HuH-7.5 (cell line): ENCODE results near the gene EAPP.
"Not testable (repeated sequence)": the region's sequence is repeated elsewhere in the genome, so short reads cannot be mapped to it uniquely, and the experiment has no call there.

ENCODE experiments used
- DNase-seq: peaks from one replicate; pipeline ENCODE4 v3.0.0; 2011; ENCODE audit warnings: low spot score

The EAPP gene

GRCh38 chr14:34482463-34482862 lies 57.0 kb downstream of the EAPP start:
- DNase-seq, result no peak

- no peak for DNase-seq
Observed at GRCh38 chr14:34479694-34480093, 59.8 kb downstream of the EAPP start.

- no peak for DNase-seq
Observed at GRCh38 chr14:34478261-34478660, 61.2 kb downstream of the EAPP start.

- DNase-seq, result not testable (repeated sequence)
Observed at GRCh38 chr14:34476036-34476435, 63.5 kb downstream of the EAPP start.

GRCh38 chr14:34475163-34475562 lies 64.3 kb downstream of the EAPP start:
- DNase-seq, result no peak

- no peak for DNase-seq
Observed at GRCh38 chr14:34474187-34474679, 65.3 kb downstream of the EAPP start.

GRCh38 chr14:34472706-34473279 lies 66.7 kb downstream of the EAPP start:
- DNase-seq, result no peak

GRCh38 chr14:34470319-34470718 lies 69.2 kb downstream of the EAPP start:
- DNase-seq, result no peak

- no peak for DNase-seq
Observed at GRCh38 chr14:34466691-34467090, 72.8 kb downstream of the EAPP start.
